ENCODE data around the gene TUNAR.
A peak's percentile ranks its signal among the peaks of the same experiment; 100 is the strongest.

Gene TUNAR

DNA sequence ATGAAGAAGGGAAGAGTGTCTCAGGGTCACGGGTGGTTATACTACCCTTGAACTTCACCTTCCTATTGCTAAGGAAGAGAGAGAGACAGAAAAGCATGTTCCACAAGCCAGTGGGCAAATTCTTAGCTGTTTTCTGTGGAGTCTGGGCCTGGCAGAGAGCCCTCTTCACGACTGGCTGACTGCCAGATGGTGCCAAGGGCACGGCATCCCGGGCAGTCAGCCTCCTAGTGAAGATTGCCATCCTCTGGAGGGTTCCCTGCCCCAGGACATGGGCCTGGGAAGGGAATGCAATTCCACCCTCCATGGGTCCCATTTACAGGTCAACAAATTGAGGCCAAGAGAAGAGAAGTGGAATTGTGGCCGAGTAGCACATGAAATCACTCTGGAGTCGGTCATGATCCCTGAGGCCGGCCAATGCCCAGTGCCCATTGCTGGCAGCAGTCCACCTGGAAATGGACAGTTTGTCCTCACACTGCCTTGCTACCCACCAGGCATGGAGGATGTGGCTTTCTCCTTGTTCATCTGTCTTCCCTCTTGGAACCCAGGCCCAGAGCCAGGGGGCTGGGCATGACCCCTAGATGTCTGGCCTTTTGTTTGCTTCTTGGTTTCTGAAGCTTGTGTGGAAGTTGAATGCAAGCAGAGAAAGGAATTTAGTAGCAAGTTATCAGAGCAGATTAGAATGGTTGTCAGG lies 9.9 kb downstream of the TUNAR start:
- H3K9ac ChIP-seq (ENCODE audit: low read length in 5 of 5), result no peak overlapping the region
- H3K27me3 ChIP-seq (ENCODE audit: control insufficient read depth in 5 of 5, insufficient read depth in 4 of 5, low read length in 5 of 5), result peaks cover 0 to 5% (median 0%) of the 10 kb centered on the region in 5 donors
- H3K27ac ChIP-seq (ENCODE audit: low read depth, low read length), result no peak overlapping the region
- peaks cover 6 to 23% (median 18%) of the 10 kb centered on the region in 5 donors for H3K4me1 ChIP-seq (ENCODE audit: control insufficient read depth in 5 of 5, insufficient read depth in 5 of 5, low read length in 5 of 5)
- H3K9me3 ChIP-seq (ENCODE audit: control insufficient read depth in 5 of 5, low read length in 5 of 5), result no peaks in the 10 kb centered on the region
- no peaks in the 10 kb centered on the region for H3K36me3 ChIP-seq (ENCODE audit: control insufficient read depth in 5 of 5, insufficient read depth in 5 of 5, low read length in 5 of 5)
- H3K4me3 ChIP-seq (ENCODE audit: low read depth in 1 of 5, low read length in 5 of 5), result peak overlapping the region in 2 of 5 donors; percentile 4 to 24

DNA sequence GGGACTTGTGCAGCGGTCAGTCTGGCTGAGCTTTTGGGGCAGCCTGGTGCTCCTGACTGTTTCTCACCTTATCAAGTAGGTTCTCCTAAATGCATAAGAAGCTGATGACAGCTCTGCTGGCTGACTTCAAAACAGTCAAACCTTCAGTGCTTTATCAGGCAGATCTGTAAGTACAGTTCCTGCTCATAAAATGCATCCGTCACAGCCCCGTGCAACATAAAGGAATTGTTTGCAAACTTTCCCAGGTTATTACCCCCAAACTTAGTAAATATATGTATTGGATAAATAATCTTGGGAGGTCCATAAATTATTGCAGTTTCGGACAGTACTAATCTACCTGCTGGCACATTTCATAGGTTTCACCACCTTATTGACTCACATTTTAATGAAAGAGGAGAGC lies 10.7 kb downstream of the TUNAR start:
- H3K36me3 ChIP-seq (ENCODE audit: control insufficient read depth in 5 of 5, insufficient read depth in 5 of 5, low read length in 5 of 5), result no peaks in the 10 kb centered on the region
- no peak overlapping the region for H3K27ac ChIP-seq (ENCODE audit: low read depth, low read length)
- peaks cover 6 to 23% (median 18%) of the 10 kb centered on the region in 5 donors for H3K4me1 ChIP-seq (ENCODE audit: control insufficient read depth in 5 of 5, insufficient read depth in 5 of 5, low read length in 5 of 5)
- H3K27me3 ChIP-seq (ENCODE audit: control insufficient read depth in 5 of 5, insufficient read depth in 4 of 5, low read length in 5 of 5), result peaks cover 0 to 7% (median 3%) of the 10 kb centered on the region in 5 donors
- H3K9me3 ChIP-seq (ENCODE audit: control insufficient read depth in 5 of 5, low read length in 5 of 5), result no peaks in the 10 kb centered on the region
- H3K4me3 ChIP-seq (ENCODE audit: low read depth in 1 of 5, low read length in 5 of 5), result no peak overlapping the region
- H3K9ac ChIP-seq (ENCODE audit: low read length in 5 of 5), result no peak overlapping the region

GRCh38 chr14:95889236-95889979 lies 12.8 kb downstream of the TUNAR start:
- no peak overlapping the region for H3K9ac ChIP-seq (ENCODE audit: low read length in 5 of 5)
- H3K36me3 ChIP-seq (ENCODE audit: control insufficient read depth in 5 of 5, insufficient read depth in 5 of 5, low read length in 5 of 5), result no peaks in the 10 kb centered on the region
- H3K4me3 ChIP-seq (ENCODE audit: low read depth in 1 of 5, low read length in 5 of 5), result no peak overlapping the region
- H3K4me1 ChIP-seq (ENCODE audit: control insufficient read depth in 5 of 5, insufficient read depth in 5 of 5, low read length in 5 of 5), result peaks cover 6 to 23% (median 18%) of the 10 kb centered on the region in 5 donors
- H3K9me3 ChIP-seq (ENCODE audit: control insufficient read depth in 5 of 5, low read length in 5 of 5), result no peaks in the 10 kb centered on the region
- no peak overlapping the region for H3K27ac ChIP-seq (ENCODE audit: low read depth, low read length)
- peaks cover 0 to 22% (median 15%) of the 10 kb centered on the region in 5 donors for H3K27me3 ChIP-seq (ENCODE audit: control insufficient read depth in 5 of 5, insufficient read depth in 4 of 5, low read length in 5 of 5)

GRCh38 chr14:95891742-95892141 lies 15.1 kb downstream of the TUNAR start:
- no peak overlapping the region for H3K4me3 ChIP-seq (ENCODE audit: low read depth in 1 of 5, low read length in 5 of 5)
- H3K27ac ChIP-seq (ENCODE audit: low read depth, low read length), result no peak overlapping the region
- peaks cover 7 to 32% (median 29%) of the 10 kb centered on the region in 5 donors for H3K27me3 ChIP-seq (ENCODE audit: control insufficient read depth in 5 of 5, insufficient read depth in 4 of 5, low read length in 5 of 5)
- no peaks in the 10 kb centered on the region for H3K9me3 ChIP-seq (ENCODE audit: control insufficient read depth in 5 of 5, low read length in 5 of 5)
- H3K36me3 ChIP-seq (ENCODE audit: control insufficient read depth in 5 of 5, insufficient read depth in 5 of 5, low read length in 5 of 5), result no peaks in the 10 kb centered on the region
- H3K9ac ChIP-seq (ENCODE audit: low read length in 5 of 5), result no peak overlapping the region
- H3K4me1 ChIP-seq (ENCODE audit: control insufficient read depth in 5 of 5, insufficient read depth in 5 of 5, low read length in 5 of 5), result peaks cover 0 to 1% (median 0%) of the 10 kb centered on the region in 5 donors

DNA sequence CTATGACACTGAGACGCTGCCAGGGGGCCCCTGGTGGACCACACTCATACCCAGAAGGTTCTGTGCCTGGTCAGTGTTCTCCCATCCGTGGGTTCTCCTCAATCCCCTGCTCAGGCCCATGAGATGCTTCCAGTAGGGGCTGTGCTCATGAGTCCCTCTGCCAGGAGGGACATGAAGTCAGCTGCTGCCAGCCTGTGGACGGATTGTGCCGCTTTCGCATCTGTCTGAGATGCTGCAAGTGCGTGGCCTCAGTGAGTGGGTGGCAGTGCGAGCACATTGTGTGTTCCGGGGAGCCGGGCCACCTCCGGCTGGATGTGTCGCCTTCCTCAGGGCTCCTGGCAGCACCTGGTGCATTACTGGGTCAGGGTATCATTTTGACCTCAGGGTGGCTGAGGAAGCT lies 15.5 kb downstream of the TUNAR start:
- peaks cover 7 to 32% (median 29%) of the 10 kb centered on the region in 5 donors for H3K27me3 ChIP-seq (ENCODE audit: control insufficient read depth in 5 of 5, insufficient read depth in 4 of 5, low read length in 5 of 5)
- H3K4me3 ChIP-seq (ENCODE audit: low read depth in 1 of 5, low read length in 5 of 5), result no peak overlapping the region
- H3K27ac ChIP-seq (ENCODE audit: low read depth, low read length), result no peak overlapping the region
- H3K4me1 ChIP-seq (ENCODE audit: control insufficient read depth in 5 of 5, insufficient read depth in 5 of 5, low read length in 5 of 5), result no peaks in the 10 kb centered on the region
- H3K9ac ChIP-seq (ENCODE audit: low read length in 5 of 5), result no peak overlapping the region
- H3K9me3 ChIP-seq (ENCODE audit: control insufficient read depth in 5 of 5, low read length in 5 of 5), result no peaks in the 10 kb centered on the region
- no peaks in the 10 kb centered on the region for H3K36me3 ChIP-seq (ENCODE audit: control insufficient read depth in 5 of 5, insufficient read depth in 5 of 5, low read length in 5 of 5)

DNA sequence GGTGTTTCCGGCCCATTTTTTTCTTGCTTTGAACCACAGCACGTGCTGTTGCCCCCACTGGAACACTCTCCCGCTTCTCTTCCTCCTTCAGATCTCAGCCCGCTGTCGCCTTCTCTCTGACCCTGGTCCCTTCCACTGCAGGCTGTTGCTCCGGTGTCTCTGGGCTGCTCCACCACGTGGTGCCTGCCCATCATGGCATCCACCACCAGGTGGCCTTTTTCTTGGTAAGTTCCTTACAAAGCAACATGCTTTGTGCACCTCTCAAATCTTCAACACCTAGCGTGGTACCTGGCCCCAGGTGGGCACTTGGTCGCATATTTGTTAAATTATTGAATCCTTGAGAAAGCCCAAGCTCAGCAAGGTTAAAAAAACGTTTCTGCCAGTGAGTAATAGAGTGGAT lies 19.1 kb downstream of the TUNAR start:
- Histone ChIP-seq H3K4me3 (ENCODE audit: low read depth in 1 of 5, low read length in 5 of 5) (no peak overlapping the region), H3K4me1 (ENCODE audit: control insufficient read depth in 5 of 5, insufficient read depth in 5 of 5, low read length in 5 of 5) (no peaks in the 10 kb centered on the region), H3K9me3 (ENCODE audit: control insufficient read depth in 5 of 5, low read length in 5 of 5) (no peaks in the 10 kb centered on the region), H3K27ac (ENCODE audit: low read depth, low read length) (no peak overlapping the region), H3K9ac (ENCODE audit: low read length in 5 of 5) (no peak overlapping the region), H3K27me3 (ENCODE audit: control insufficient read depth in 5 of 5, insufficient read depth in 4 of 5, low read length in 5 of 5) (peaks cover 7 to 42% (median 35%) of the 10 kb centered on the region in 5 donors), H3K36me3 (ENCODE audit: control insufficient read depth in 5 of 5, insufficient read depth in 5 of 5, low read length in 5 of 5) (no peaks in the 10 kb centered on the region)

GRCh38 chr14:95896498-95897135 lies 20.0 kb downstream of the TUNAR start:
- Histone ChIP-seq H3K4me1 (ENCODE audit: control insufficient read depth in 5 of 5, insufficient read depth in 5 of 5, low read length in 5 of 5) (no peaks in the 10 kb centered on the region), H3K4me3 (ENCODE audit: low read depth in 1 of 5, low read length in 5 of 5) (no peak overlapping the region), H3K27me3 (ENCODE audit: control insufficient read depth in 5 of 5, insufficient read depth in 4 of 5, low read length in 5 of 5) (peaks cover 7 to 45% (median 40%) of the 10 kb centered on the region in 5 donors), H3K9ac (ENCODE audit: low read length in 5 of 5) (no peak overlapping the region), H3K9me3 (ENCODE audit: control insufficient read depth in 5 of 5, low read length in 5 of 5) (no peaks in the 10 kb centered on the region), H3K27ac (ENCODE audit: low read depth, low read length) (no peak overlapping the region), H3K36me3 (ENCODE audit: control insufficient read depth in 5 of 5, insufficient read depth in 5 of 5, low read length in 5 of 5) (no peaks in the 10 kb centered on the region)

DNA sequence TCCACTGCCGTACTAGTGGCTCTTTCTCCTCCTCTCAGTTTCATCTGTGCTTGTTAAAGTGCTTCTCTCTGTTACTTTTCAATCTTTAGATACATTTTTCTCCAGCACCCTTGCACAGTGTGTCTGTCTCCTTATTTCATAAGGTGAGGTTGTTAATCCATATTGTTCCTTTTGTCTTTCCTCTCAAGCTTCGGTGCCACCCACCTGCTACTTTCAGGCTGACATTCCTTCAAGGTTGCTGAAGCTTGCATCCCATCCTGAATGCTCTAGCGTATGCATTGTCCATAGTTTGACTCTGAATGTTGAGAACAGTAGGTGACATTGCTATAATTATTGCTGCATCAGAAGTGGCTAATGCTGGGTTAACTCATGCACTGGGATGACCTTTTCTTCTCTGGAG lies 20.6 kb downstream of the TUNAR start:
- Histone ChIP-seq H3K4me3 (ENCODE audit: low read depth in 1 of 5, low read length in 5 of 5) (no peak overlapping the region), H3K27ac (ENCODE audit: low read depth, low read length) (no peak overlapping the region), H3K4me1 (ENCODE audit: control insufficient read depth in 5 of 5, insufficient read depth in 5 of 5, low read length in 5 of 5) (no peaks in the 10 kb centered on the region), H3K36me3 (ENCODE audit: control insufficient read depth in 5 of 5, insufficient read depth in 5 of 5, low read length in 5 of 5) (no peaks in the 10 kb centered on the region), H3K27me3 (ENCODE audit: control insufficient read depth in 5 of 5, insufficient read depth in 4 of 5, low read length in 5 of 5) (peaks cover 7 to 42% (median 37%) of the 10 kb centered on the region in 5 donors), H3K9ac (ENCODE audit: low read length in 5 of 5) (no peak overlapping the region), H3K9me3 (ENCODE audit: control insufficient read depth in 5 of 5, low read length in 5 of 5) (no peaks in the 10 kb centered on the region)

- Histone ChIP-seq H3K9me3 (ENCODE audit: control insufficient read depth in 5 of 5, low read length in 5 of 5) (no peaks in the 10 kb centered on the region), H3K27ac (ENCODE audit: low read depth, low read length) (no peak overlapping the region), H3K4me1 (ENCODE audit: control insufficient read depth in 5 of 5, insufficient read depth in 5 of 5, low read length in 5 of 5) (no peaks in the 10 kb centered on the region), H3K27me3 (ENCODE audit: control insufficient read depth in 5 of 5, insufficient read depth in 4 of 5, low read length in 5 of 5) (peaks cover 4 to 32% (median 25%) of the 10 kb centered on the region in 5 donors), H3K9ac (ENCODE audit: low read length in 5 of 5) (no peak overlapping the region), H3K36me3 (ENCODE audit: control insufficient read depth in 5 of 5, insufficient read depth in 5 of 5, low read length in 5 of 5) (no peaks in the 10 kb centered on the region), H3K4me3 (ENCODE audit: low read depth in 1 of 5, low read length in 5 of 5) (no peak overlapping the region)
Observed at GRCh38 chr14:95901054-95901453, 24.4 kb downstream of the TUNAR start.

GRCh38 chr14:95902273-95902826 lies 25.7 kb downstream of the TUNAR start:
- no peaks in the 10 kb centered on the region for H3K36me3 ChIP-seq (ENCODE audit: control insufficient read depth in 5 of 5, insufficient read depth in 5 of 5, low read length in 5 of 5)
- peaks cover 2 to 28% (median 19%) of the 10 kb centered on the region in 5 donors for H3K27me3 ChIP-seq (ENCODE audit: control insufficient read depth in 5 of 5, insufficient read depth in 4 of 5, low read length in 5 of 5)
- no peak overlapping the region for H3K4me3 ChIP-seq (ENCODE audit: low read depth in 1 of 5, low read length in 5 of 5)
- H3K9ac ChIP-seq (ENCODE audit: low read length in 5 of 5), result no peak overlapping the region
- no peak overlapping the region for H3K27ac ChIP-seq (ENCODE audit: low read depth, low read length)
- no peaks in the 10 kb centered on the region for H3K4me1 ChIP-seq (ENCODE audit: control insufficient read depth in 5 of 5, insufficient read depth in 5 of 5, low read length in 5 of 5)
- no peaks in the 10 kb centered on the region for H3K9me3 ChIP-seq (ENCODE audit: control insufficient read depth in 5 of 5, low read length in 5 of 5)
